GM21723 (cell line): ENCODE measurements around the gene RTN4IP1.
"Not testable (repeated sequence)": the region's sequence is repeated elsewhere in the genome, so short reads cannot be mapped to it uniquely, and the experiment has no call there.

ENCODE experiments used
- ATAC-seq: cut with Tn5 transposase; IDR thresholded peaks from one replicate; pipeline ENCODE4 v1.9.1; 2021; ENCODE audit warnings: mild to moderate bottlenecking, moderate library complexity; ENCODE audit not compliant: unreplicated experiment

The RTN4IP1 gene

GRCh38 chr6:106628658-106629102, 618 bp downstream of the RTN4IP1 start:
- peak; percentile 6 for ATAC-seq

DNA sequence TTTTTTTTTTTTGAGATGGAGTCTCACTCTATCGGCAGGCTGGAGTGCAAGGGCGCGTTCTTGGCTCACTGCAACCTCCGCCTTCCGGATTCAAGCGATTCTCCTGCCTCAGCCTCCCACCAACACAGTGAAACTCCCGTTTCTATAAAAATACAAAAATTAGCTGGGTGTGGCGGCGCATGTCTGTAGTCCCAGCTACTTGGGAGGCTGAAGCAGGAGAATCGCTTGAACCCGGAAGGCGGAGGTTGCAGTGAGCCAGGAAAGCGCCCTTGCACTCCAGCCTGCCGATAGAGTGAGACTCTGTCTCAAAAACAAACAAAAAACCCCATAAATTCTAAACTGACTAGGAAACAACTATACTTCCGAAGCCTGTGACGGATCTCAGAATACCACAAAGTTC, 1.5 kb downstream of the RTN4IP1 start:
- not testable (repeated sequence) for ATAC-seq

DNA sequence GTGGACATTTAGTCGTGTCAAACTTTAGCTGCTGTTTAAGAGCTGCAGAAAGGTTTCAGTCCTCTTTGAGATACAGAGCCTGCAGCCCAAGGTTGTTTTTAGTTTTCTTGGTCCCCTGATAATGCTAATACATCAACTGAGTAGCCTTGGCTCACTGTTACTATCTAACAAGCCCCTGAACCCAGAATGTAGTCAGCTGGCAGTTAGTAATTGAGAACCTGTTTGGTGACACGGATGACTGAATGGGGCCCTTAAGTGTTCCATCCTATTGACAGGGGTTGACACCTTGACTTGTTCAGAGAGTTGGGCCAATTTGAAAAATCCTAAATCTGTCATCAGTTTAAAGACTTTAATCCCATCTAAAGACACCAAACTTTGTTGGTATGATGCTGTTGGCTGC, 2.8 kb downstream of the RTN4IP1 start:
- no peak for ATAC-seq

- ATAC-seq: no peak
Measured at GRCh38 chr6:106623039-106623438, 6.3 kb downstream of the RTN4IP1 start.

GRCh38 chr6:106622412-106622811, 6.9 kb downstream of the RTN4IP1 start:
- ATAC-seq: no peak

- no peak for ATAC-seq
Measured at GRCh38 chr6:106620931-106621672, 8.2 kb downstream of the RTN4IP1 start.

DNA sequence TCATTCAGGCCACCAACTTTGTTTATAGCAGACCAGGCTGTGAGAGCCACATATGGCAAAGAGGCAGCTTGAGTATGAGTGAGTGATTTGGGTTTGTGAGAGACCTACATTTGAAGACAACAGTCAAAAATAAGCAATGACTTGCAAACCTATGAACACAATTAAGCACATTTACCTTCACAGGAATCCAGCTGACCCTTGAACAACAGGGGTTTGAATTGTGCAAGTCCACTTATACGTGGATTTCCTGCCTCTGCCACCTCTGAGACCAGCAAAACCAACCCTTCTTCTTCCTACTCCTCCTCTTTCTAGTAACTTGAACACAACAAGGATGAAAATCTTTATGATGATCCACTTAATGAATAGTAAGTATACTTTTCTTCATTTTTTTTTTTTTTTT, 10.1 kb downstream of the RTN4IP1 start:
- no peak for ATAC-seq

- no peak for ATAC-seq
Measured at GRCh38 chr6:106618324-106618723, 11.0 kb downstream of the RTN4IP1 start.

GRCh38 chr6:106617857-106618256, 11.4 kb downstream of the RTN4IP1 start:
- ATAC-seq: no peak

- no peak for ATAC-seq
Measured at GRCh38 chr6:106617302-106617701, 12.0 kb downstream of the RTN4IP1 start.

DNA sequence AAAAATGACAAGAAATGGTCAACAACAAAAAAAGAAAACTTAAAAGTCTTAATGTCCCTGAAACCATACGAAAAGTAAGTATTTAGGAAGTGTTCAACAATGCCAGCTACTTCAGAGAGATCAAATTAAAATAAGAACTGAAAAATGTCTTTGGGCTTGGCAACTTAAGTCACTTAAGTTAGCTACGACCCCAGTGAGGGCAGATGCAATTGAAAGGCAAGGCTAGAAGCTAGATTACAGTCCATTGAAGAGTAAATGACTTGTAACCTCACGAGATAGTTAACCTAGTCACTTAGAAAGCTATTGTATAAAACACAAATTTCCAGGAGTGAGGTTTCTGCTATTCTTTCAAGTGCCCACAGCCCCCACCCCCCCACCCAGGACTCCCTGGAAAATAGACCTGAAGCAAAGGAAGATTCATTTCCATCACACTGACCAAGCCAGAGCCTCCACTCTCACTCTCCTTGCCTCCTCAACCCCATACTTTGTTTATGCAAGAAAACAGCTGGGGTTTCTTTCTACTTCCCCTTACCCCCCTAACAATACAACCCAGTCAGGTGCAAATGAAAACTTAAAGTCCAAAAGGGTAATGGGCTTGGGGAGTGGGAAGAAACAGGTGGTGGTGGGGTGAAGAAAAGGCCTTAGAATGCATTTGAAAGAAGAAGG, 14.6 kb downstream of the RTN4IP1 start:
- no peak for ATAC-seq

- no peak for ATAC-seq
Measured at GRCh38 chr6:106614166-106614565, 15.1 kb downstream of the RTN4IP1 start.

DNA sequence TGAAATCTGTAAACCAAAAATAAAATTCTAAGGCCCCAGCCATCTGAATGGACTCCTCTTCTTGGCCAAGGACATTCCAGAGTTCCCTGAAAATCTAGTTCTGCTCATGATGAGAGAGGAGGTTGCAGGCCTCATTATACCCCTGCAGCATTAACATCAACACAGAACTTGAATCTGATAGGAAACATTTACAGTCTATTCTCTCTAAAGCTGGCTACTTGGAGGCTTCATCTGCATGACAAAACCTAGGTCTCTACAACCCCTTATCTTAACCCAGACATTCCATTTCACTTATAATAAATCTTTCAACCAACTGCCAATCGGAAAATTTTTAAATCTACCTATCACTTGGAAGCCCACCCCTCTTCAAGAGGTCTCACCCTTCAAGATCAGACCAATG, 15.7 kb downstream of the RTN4IP1 start:
- ATAC-seq: no peak

DNA sequence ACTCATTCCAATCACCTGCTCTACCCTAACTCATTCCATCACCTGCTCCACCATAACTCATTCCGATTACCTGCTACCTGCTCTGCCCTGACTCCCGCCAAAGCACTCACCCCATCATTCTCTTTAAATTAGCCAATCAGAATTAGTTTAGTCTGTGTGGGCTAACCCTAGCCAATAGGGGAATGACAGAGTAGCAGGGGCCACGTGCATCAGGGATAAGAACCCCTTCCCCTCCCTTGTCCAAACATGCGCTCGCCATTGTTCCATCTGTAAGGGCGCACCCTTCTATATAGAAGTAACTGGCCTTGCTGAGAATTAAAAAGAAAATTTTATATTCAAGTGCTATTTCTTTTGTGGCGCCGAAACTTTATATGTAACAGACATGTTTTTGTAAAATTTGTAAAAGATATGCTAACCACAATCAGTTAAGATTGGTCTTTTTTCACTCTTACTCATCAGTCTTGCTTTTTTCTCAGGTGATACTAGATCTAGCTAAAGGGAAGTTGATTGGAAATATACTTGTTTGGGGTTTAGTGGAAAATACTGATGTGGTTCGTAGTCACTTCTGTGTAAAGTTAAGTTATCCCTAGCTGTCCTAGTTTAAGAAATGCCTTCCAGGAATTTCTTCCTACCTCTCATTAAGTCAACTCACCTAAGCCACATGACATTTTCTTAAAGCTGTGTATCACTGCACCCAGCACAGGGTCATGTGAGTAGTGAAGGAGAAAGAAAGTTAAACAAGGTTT, 16.5 kb downstream of the RTN4IP1 start:
- ATAC-seq: no peak

- no peak for ATAC-seq
Measured at GRCh38 chr6:106611030-106611429, 18.3 kb downstream of the RTN4IP1 start.

GRCh38 chr6:106609699-106610098, 19.6 kb downstream of the RTN4IP1 start:
- no peak for ATAC-seq

DNA sequence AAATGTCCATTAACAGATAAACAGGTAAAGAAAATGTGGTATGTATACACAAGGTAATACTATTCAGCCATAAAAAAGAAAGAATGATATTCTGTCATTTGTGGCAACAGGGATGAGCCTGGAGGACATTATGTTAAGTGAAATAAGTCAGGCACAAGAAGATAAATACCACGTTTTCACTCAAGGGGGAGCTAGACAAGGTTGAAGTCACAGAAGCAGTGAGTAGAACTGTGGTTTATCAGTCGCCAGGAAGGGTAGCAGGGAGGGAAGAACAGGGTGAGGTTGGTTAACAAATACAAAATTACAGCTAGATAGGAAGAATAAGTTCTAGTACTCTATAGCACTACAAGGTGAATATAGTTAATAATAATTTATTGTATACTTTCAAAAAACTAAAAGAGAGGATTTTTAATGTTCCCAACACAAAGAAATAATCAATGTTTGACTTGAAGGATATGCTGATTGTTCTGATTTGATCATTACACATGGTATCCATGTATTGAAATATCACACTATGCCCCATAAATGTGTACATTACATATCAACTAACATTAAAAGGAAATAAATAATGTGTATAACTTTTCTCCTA, 21.1 kb downstream of the RTN4IP1 start:
- peak; percentile 88 for ATAC-seq

GRCh38 chr6:106600329-106600728, 29.0 kb downstream of the RTN4IP1 start:
- ATAC-seq: no peak

- ATAC-seq: no peak
Measured at GRCh38 chr6:106599440-106599839, 29.9 kb downstream of the RTN4IP1 start.

DNA sequence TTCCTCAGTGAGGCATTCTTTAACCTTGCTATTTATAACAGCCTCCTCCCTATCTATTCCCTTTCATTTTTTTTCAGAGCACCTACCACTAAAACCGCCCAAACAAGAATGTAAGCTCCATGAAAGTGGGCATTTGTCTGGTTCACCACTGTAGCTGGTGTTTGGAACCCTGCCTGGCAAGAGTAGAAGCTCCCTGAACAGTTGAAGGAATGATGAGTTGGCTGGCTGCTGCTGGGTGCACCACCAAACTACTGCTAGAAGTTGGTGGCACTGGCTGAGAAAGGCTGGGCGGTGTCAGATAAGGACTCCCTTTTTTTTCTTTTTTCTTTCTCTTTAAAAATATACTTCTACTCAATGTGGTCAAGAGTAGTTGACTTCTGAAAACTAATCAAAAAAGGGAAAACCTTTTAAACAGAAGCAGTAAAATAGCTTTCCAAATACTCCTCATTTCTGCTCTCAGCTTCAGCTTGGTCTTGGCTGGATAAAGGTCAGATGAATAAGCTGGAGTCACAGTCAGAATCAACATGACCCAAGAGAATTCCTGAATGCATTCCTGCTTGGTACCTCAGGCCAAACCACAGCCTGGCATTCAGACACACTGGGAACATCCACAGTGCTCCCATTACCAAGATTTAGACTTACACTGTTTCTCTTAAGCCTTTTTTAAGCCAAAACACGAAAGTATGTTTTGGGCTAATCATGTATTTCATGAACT, 38.0 kb downstream of the RTN4IP1 start:
- no peak for ATAC-seq

DNA sequence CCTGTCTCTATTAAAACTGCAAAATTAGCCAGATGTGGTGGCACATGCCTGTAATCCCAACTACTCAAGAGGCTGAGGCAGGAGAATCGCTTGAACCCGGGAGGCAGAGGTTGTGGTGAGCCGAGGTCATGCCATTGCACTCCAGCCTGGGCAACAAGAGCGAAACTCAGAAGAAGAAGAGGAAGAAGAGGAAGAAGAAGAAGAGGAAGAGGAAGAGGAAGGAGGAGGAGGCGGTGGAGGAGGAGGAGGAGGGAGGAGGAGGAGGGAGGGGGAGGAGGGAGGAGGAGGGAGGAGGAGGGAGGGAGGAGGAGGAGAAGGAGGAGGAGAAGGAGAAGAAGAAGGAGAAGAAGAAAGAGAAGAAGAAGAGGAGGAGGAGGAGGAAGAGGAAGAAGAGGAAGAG, 40.4 kb downstream of the RTN4IP1 start:
- ATAC-seq: not testable (repeated sequence)
